ENCODE measurements around the gene STIM2.
"Not testable (repeated sequence)": the region's sequence is repeated elsewhere in the genome, so short reads cannot be mapped to it uniquely, and the experiment has no call there.

The STIM2 gene

DNA sequence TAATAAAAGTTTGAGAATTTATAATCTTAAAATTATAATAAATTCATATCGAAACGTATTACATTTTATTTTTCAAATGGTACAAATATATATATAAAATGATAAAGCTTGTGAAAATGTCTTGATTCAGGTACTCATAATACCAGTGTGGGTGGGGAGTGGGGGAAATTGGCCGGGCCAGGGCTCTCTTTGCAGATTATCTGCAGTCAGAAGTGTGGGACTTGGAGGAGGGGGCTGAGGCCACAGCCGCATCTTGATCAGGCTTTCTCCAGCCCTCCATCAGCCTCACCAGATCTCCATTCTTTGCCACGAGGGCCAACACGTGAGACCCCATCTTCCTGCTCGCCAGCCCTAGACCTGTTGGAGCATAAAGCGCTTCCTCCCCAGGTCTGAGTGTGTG is 86.7 kb downstream of the STIM2 start:
- Histone ChIP-seq H3K27me3 (ENCODE audit: control insufficient read depth, insufficient read depth, low read length) (no peaks in the 10 kb centered on the region), H3K4me1 (ENCODE audit: control insufficient read depth, insufficient read depth, low read length) (no peaks in the 10 kb centered on the region), H3K9ac (ENCODE audit: low read length) (no peak overlapping the region), H3K4me3 (ENCODE audit: low read length) (no peak overlapping the region), H3K36me3 (ENCODE audit: control insufficient read depth, insufficient read depth, low read length) (no peaks in the 10 kb centered on the region), H3K9me3 (ENCODE audit: control insufficient read depth, low read length) (no peaks in the 10 kb centered on the region)

DNA sequence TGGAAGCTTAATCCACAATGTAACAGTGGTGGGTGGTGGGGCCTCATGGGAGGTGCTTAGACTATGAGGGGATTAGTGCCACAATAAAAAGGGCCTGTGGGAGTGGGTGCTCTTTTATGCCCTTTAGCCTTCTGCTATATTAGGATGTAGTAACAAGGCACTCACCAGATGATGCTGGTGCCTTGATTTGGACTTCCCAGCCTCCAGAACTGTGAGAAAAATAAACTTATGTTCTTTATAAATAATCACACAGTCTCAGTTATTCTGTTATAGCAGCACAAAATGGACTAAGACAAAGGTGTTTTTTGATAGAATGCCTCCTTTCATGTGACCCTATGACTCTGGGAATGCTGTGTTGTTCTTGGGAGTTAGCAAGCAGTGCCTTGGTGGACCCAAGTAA is 89.8 kb downstream of the STIM2 start:
- Histone ChIP-seq H3K9me3 (ENCODE audit: control insufficient read depth, low read length) (no peaks in the 10 kb centered on the region), H3K36me3 (ENCODE audit: control insufficient read depth, insufficient read depth, low read length) (no peaks in the 10 kb centered on the region), H3K4me3 (ENCODE audit: low read length) (no peak overlapping the region), H3K27me3 (ENCODE audit: control insufficient read depth, insufficient read depth, low read length) (no peaks in the 10 kb centered on the region), H3K4me1 (ENCODE audit: control insufficient read depth, insufficient read depth, low read length) (no peaks in the 10 kb centered on the region), H3K9ac (ENCODE audit: low read length) (no peak overlapping the region)

DNA sequence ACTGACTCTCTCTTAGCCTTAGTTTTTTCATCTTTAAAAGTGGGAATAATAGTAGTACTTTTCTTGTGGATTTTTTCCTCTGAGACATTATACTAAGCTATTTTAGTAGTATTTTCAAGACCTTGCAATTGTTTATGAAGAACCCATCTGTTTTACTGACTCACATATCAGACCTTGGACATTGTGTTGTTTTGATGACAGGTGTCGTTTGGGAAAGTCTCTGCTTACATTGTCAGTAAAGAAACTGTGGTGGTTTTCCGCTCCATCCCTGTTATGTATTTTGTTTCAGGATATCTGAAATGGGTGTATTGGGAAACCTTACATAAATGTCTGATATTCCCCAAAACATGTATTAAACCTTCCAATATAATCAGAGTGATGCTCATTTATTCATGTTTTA is 92.2 kb downstream of the STIM2 start:
- Histone ChIP-seq H3K4me1 (ENCODE audit: control insufficient read depth, insufficient read depth, low read length) (no peaks in the 10 kb centered on the region), H3K36me3 (ENCODE audit: control insufficient read depth, insufficient read depth, low read length) (no peaks in the 10 kb centered on the region), H3K27me3 (ENCODE audit: control insufficient read depth, insufficient read depth, low read length) (no peaks in the 10 kb centered on the region)

DNA sequence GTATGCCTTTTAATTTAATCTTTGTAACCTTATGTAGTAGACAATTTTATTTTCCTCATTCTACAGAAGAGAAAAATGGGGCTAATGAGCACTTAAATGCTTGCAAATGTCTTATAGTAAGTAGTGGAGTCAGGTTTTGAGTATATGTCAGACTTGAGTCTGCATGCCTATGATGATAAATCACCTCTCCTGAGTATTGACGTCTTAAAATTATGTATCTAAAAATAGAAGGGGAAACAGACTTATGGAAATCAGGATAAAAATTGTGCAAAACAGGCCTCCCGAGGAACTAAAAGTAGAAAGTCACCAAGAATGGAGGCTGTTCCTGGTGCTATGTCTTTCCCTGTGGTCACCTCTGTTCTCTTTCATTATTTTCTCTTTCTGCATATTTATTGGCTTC is 92.7 kb downstream of the STIM2 start:
- no peaks in the 10 kb centered on the region for H3K9me3 ChIP-seq (ENCODE audit: control insufficient read depth, low read length)
- H3K4me1 ChIP-seq (ENCODE audit: control insufficient read depth, insufficient read depth, low read length): no peaks in the 10 kb centered on the region
- H3K4me3 ChIP-seq (ENCODE audit: low read length): no peak overlapping the region
- no peaks in the 10 kb centered on the region for H3K36me3 ChIP-seq (ENCODE audit: control insufficient read depth, insufficient read depth, low read length)
- no peak overlapping the region for H3K9ac ChIP-seq (ENCODE audit: low read length)
- H3K27me3 ChIP-seq (ENCODE audit: control insufficient read depth, insufficient read depth, low read length): no peaks in the 10 kb centered on the region

More for the DNA sequence above, 92.2 kb downstream of the STIM2 start:
- Histone ChIP-seq H3K9ac (ENCODE audit: low read length) (no peak overlapping the region), H3K4me3 (ENCODE audit: low read length) (no peak overlapping the region), H3K9me3 (ENCODE audit: control insufficient read depth, low read length) (no peaks in the 10 kb centered on the region)

DNA sequence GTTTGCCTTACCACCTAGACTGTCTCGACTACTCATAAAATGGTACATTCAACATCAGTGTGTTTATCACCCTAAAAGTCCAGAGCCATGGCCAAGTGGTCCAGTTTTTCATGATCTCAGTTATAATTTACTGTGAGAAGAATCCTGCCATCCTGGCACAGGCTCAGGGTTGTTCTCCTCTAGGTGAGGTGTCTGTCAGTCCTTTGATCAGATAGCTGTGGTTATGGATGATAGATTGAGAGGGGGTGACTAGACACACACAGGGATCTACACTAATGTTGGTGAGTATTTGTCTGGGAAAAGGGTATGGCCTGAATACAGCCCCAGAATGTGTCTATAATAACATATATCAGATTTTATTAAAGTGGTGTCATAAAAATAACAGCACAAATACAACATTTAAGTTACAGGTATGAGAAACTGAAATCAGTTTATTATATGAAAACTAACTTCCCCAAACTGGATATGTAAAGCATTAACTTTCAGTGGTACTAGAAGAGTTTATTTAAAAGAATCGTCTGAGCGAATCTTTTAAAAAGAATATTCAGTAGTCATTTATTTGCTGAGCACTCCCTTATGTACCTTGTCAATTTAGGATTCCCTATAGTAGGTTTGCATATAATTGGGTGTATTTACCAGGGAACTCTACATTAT is 93.3 kb downstream of the STIM2 start:
- Histone ChIP-seq H3K36me3 (ENCODE audit: control insufficient read depth, insufficient read depth, low read length) (no peaks in the 10 kb centered on the region), H3K9me3 (ENCODE audit: control insufficient read depth, low read length) (no peaks in the 10 kb centered on the region), H3K9ac (ENCODE audit: low read length) (no peak overlapping the region), H3K4me1 (ENCODE audit: control insufficient read depth, insufficient read depth, low read length) (no peaks in the 10 kb centered on the region), H3K4me3 (ENCODE audit: low read length) (no peak overlapping the region), H3K27me3 (ENCODE audit: control insufficient read depth, insufficient read depth, low read length) (no peaks in the 10 kb centered on the region)

DNA sequence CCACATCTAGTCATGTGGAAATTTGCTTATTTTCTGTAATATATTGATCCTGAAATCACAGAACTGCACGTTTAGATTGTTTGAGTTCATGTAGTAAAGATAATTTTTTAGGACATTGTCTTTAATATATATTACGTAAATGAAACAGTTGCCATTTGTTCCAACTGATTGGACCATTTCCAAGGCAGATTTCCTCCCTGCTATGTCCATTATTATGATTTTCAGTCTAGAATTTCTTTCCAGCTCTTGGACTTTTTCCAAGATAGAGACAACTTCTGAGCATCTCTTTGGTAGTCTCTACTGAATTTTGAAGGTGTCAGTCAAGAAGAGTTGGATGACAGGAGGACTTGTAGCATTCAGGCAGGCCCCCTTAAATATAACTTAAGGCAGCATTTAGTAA is 94.6 kb downstream of the STIM2 start:
- H3K9me3 ChIP-seq (ENCODE audit: control insufficient read depth, low read length): no peaks in the 10 kb centered on the region
- H3K4me3 ChIP-seq (ENCODE audit: low read length): no peak overlapping the region
- H3K36me3 ChIP-seq (ENCODE audit: control insufficient read depth, insufficient read depth, low read length): no peaks in the 10 kb centered on the region
- no peaks in the 10 kb centered on the region for H3K4me1 ChIP-seq (ENCODE audit: control insufficient read depth, insufficient read depth, low read length)
- no peaks in the 10 kb centered on the region for H3K27me3 ChIP-seq (ENCODE audit: control insufficient read depth, insufficient read depth, low read length)
- H3K9ac ChIP-seq (ENCODE audit: low read length): no peak overlapping the region

DNA sequence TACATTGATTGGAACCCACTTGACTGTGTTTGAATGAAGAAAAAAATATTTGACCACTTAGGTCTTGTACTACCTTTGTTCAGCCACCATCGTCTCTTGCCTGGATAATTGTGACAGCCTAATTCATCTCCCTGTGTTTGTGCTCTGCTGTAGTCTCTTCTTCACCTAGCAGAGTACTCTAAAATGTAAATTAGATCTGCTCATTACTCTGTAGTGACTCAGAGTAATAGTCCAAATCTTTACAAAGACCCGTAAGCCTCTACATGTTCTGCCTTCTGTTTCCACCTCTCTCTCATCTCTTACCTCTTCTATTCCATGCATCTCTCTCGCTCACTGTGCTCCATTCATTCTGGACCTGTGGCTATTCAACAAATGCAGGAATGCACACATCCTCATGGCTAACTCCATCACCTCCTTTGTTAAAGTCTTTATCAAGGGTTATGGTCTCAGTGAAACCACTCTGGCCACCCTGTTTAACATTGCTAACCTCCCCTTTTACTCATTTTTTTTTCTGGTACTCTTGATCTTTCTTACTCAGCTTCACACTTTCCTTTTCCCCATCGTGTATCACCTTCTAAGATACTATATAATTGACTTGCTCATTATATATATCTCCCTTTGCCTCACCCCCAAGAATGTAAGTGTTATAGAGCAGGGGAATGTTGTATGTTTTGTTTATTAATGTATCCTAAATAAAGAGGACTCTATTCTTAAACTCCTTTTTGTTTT is 98.4 kb downstream of the STIM2 start:
- H3K27me3 ChIP-seq (ENCODE audit: control insufficient read depth, insufficient read depth, low read length): no peaks in the 10 kb centered on the region
- no peak overlapping the region for H3K4me3 ChIP-seq (ENCODE audit: low read length)
- H3K36me3 ChIP-seq (ENCODE audit: control insufficient read depth, insufficient read depth, low read length): no peaks in the 10 kb centered on the region
- H3K4me1 ChIP-seq (ENCODE audit: control insufficient read depth, insufficient read depth, low read length): peaks cover 3% of the 10 kb centered on the region
- H3K9ac ChIP-seq (ENCODE audit: low read length): no peak overlapping the region
- no peaks in the 10 kb centered on the region for H3K9me3 ChIP-seq (ENCODE audit: control insufficient read depth, low read length)

DNA sequence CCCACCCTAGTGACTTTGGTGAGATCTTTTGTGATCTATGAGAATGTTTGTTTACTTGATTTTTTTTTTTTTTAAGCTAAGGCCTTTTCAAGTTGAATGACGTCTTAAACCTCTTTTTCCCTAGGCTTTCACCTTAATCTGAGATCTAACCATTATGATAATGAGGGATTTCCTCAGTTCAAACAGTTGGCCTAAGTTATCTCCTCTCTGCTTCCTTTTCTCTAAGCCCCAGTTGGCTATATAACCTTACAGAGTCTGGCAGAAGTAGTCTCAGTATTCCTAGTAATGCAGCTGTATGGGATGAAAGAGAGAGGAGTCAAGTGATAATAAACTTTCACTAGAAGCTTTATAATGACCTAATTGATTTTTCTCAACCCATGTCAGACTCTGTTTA is 99.0 kb downstream of the STIM2 start:
- Histone ChIP-seq H3K9ac (ENCODE audit: low read length) (no peak overlapping the region), H3K9me3 (ENCODE audit: control insufficient read depth, low read length) (no peaks in the 10 kb centered on the region), H3K4me3 (ENCODE audit: low read length) (no peak overlapping the region), H3K36me3 (ENCODE audit: control insufficient read depth, insufficient read depth, low read length) (no peaks in the 10 kb centered on the region), H3K27me3 (ENCODE audit: control insufficient read depth, insufficient read depth, low read length) (no peaks in the 10 kb centered on the region), H3K4me1 (ENCODE audit: control insufficient read depth, insufficient read depth, low read length) (peaks cover 6% of the 10 kb centered on the region)

DNA sequence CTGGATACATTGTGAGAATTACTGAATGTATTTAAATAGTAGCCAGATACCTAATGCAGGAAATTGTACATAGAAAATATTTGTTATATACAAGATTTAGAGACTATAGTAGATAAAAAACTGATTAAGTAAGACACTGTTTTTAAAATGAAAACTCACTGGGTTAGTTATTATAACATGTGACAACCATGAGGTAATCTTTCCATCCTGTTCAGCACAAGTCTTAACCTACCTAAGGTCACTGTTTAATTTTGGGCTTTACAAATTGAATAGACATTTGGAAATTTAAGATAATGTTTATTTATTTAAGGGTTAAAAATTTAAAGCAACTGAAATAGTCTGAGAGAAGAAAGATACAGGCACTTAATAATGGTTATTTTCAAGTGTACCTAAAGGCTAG is 102.1 kb downstream of the STIM2 start:
- H3K9ac ChIP-seq (ENCODE audit: low read length): no peak overlapping the region
- H3K9me3 ChIP-seq (ENCODE audit: control insufficient read depth, low read length): no peaks in the 10 kb centered on the region
- no peak overlapping the region for H3K4me3 ChIP-seq (ENCODE audit: low read length)

DNA sequence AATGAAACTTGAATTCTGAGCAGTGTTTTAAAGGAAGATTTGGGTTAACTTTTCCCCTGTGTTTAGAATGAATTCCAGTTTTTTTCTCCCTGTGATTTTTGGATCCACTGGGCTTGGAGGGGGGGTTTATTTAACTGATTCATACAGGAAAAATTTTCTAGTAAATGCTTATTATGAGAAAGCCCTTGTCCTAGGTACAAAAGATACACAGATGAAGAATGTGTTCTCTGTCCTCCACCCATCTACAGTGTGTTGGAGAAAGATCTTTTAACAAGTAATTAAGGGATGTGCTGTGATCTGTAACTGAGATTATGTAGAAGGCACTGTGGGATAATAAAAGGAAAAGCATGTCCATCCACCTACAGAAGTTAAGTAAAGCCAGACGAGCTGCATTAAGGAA is 103.9 kb downstream of the STIM2 start:
- no peaks in the 10 kb centered on the region for H3K9me3 ChIP-seq (ENCODE audit: control insufficient read depth, low read length)
- peaks cover 6% of the 10 kb centered on the region for H3K4me1 ChIP-seq (ENCODE audit: control insufficient read depth, insufficient read depth, low read length)
- H3K27me3 ChIP-seq (ENCODE audit: control insufficient read depth, insufficient read depth, low read length): no peaks in the 10 kb centered on the region
- H3K4me3 ChIP-seq (ENCODE audit: low read length): no peak overlapping the region
- H3K36me3 ChIP-seq (ENCODE audit: control insufficient read depth, insufficient read depth, low read length): no peaks in the 10 kb centered on the region
- no peak overlapping the region for H3K9ac ChIP-seq (ENCODE audit: low read length)

More for the DNA sequence above, 102.1 kb downstream of the STIM2 start:
- Histone ChIP-seq H3K27me3 (ENCODE audit: control insufficient read depth, insufficient read depth, low read length) (no peaks in the 10 kb centered on the region), H3K4me1 (ENCODE audit: control insufficient read depth, insufficient read depth, low read length) (peaks cover 6% of the 10 kb centered on the region), H3K36me3 (ENCODE audit: control insufficient read depth, insufficient read depth, low read length) (no peaks in the 10 kb centered on the region)

DNA sequence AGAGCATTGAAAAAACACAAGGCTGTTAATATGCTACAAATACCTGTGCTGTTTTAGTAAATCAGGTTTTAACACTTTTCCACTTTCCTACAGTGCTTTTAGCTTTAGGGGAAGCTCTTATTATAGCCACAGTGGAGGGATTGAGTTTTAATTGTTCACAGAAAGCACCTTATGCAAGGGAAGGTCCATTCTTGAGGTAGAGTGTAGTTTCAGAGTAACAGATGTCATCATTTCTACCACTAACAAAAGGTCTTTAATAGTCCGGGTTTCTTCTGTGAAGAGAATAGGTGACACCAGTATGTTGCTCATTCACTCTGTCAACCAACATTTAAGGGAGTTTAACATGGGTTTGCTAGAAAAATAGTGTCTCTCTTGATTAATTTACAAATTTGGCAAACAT is 104.4 kb downstream of the STIM2 start:
- Histone ChIP-seq H3K4me3 (ENCODE audit: low read length) (no peak overlapping the region), H3K4me1 (ENCODE audit: control insufficient read depth, insufficient read depth, low read length) (peaks cover 6% of the 10 kb centered on the region), H3K36me3 (ENCODE audit: control insufficient read depth, insufficient read depth, low read length) (no peaks in the 10 kb centered on the region), H3K27me3 (ENCODE audit: control insufficient read depth, insufficient read depth, low read length) (no peaks in the 10 kb centered on the region), H3K9ac (ENCODE audit: low read length) (no peak overlapping the region), H3K9me3 (ENCODE audit: control insufficient read depth, low read length) (no peaks in the 10 kb centered on the region)

DNA sequence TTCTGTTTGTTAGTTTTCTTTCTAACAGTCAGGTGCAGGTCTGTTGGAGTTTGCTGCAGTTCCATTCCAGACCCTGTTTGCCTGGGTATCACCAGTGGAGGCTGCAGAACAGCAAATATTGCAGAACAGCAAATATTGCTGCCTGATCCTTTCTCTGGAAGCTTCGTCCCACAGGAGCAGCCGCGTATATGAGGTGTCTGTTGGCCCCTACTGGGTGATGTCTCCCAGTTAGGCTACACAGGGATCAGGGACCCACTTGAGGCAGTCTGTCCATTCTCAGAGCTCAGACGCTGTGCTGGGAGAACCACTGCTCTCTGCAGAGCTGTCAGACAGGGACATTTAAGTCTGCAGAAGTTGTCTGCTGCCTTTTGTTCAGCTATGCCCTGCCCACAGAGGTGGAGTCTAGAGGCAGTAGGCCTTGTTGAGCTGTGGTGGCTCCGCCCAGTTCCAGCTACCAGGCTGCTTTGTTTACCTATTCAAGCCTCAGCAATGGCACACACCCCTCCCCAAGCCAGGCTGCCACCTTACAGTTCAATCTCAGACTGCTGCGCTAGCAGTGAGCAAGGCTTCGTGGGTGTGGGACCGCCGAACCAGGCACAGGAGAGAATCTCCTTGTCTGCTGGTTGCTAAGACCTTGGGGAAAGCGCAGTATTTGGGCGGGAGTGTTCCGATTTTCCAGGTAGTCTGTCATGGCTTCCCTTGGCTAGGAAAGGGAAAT is 115.0 kb downstream of the STIM2 start:
- H3K4me1 ChIP-seq (ENCODE audit: control insufficient read depth, insufficient read depth, low read length); H3K27me3 ChIP-seq (ENCODE audit: control insufficient read depth, insufficient read depth, low read length); H3K4me3 ChIP-seq (ENCODE audit: low read length); H3K9ac ChIP-seq (ENCODE audit: low read length); H3K36me3 ChIP-seq (ENCODE audit: control insufficient read depth, insufficient read depth, low read length); H3K9me3 ChIP-seq (ENCODE audit: control insufficient read depth, low read length): not testable (repeated sequence)
